WERI-Rb-1 (cell line): Measurements from ENCODE around the gene B3GNT3.
"Not testable (repeated sequence)": the region's sequence is repeated elsewhere in the genome, so short reads cannot be mapped to it uniquely, and the experiment has no call there.

Experiments used
- DNase-seq: peaks from one replicate; pipeline ENCODE4 v3.0.0-alpha.2; 2020
- H3K27ac ChIP-seq: fragments of 250-450 bp; sonication (Bioruptor Pico); 2 replicates; pipeline ENCODE4 v1.5.1; 2020; ENCODE audit warnings: mild to moderate bottlenecking, moderate library complexity
- H3K27me3 ChIP-seq: fragments of 250-450 bp; sonication (Bioruptor Pico); 2 replicates; pipeline ENCODE4 v1.5.1; 2021; ENCODE audit warnings: mild to moderate bottlenecking, low read depth, moderate library complexity; ENCODE audit not compliant: insufficient read depth, severe bottlenecking
- H3K36me3 ChIP-seq: fragments of 250-450 bp; sonication (Bioruptor Pico); 2 replicates; pipeline ENCODE4 v1.5.1; 2020; ENCODE audit warnings: mild to moderate bottlenecking, moderate library complexity
- H3K4me3 ChIP-seq: 2 replicates; pipeline ENCODE4 v1.5.1; 2011; ENCODE audit warnings: low read depth, mild to moderate bottlenecking, control low read depth, low read length
- H3K9me3 ChIP-seq: fragments of 250-450 bp; sonication (Bioruptor Pico); 2 replicates; pipeline ENCODE4 v1.5.1; 2021; ENCODE audit warnings: mild to moderate bottlenecking, moderate library complexity; ENCODE audit not compliant: severe bottlenecking
- CTCF ChIP-seq: IDR thresholded peaks from 2 replicates; pipeline ENCODE4 v1.5.1; 2011; ENCODE audit warnings: low read depth, mild to moderate bottlenecking, control low read depth, inconsistent platforms, low read length

The B3GNT3 gene

DNA sequence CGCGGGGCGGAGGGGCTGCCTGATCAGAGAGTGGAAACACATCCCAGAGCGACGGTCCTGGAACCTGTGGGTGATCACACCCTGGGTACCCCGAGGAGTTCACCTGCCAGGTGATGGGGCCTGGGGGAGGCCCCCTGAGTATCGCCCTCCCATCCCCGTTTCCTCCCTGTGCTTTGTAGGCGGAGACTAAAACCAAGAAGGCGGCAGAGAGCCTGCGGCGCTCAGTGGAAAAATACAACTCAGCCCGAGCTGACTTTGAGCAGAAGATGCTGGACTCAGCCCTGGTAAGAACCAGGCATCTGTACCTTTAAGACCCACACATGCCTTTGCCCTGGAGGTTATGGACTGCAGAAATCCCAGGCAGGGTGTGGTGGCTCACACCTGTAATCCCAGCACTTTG lies 24.3 kb upstream of the B3GNT3 start:
- Histone ChIP-seq H3K27ac (no peak overlapping the region), H3K9me3 (no peaks in the 10 kb centered on the region), H3K27me3 (no peaks in the 10 kb centered on the region), H3K36me3 (peaks cover 9% of the 10 kb centered on the region), H3K4me3 (no peak overlapping the region)
- no peak for DNase-seq
- no peak for TF ChIP-seq CTCF

DNA sequence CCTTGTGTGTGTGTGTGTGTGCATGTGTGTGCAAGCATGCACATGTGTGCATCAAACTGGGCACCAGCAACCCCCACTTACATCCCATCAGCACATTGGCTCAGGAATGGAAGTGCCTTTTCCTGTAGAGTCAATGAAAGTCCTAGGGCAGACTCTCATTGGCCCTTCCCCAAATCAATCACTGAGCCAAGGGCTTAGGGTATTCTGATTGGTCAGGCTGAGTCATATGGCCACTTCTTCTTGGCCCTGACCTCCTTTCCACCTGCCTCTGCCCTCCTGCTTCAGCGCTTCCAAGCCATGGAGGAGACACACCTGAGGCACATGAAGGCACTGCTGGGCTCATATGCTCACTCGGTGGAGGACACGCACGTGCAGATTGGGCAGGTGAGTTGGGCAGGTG lies 22.8 kb upstream of the B3GNT3 start:
- no peak for DNase-seq
- no peak for TF ChIP-seq CTCF
- Histone ChIP-seq H3K27ac (no peak overlapping the region), H3K27me3 (no peaks in the 10 kb centered on the region), H3K4me3 (no peak overlapping the region), H3K9me3 (no peaks in the 10 kb centered on the region), H3K36me3 (peaks cover 9% of the 10 kb centered on the region)

GRCh38 chr19:17775245-17775927 lies 19.6 kb upstream of the B3GNT3 start:
- Histone ChIP-seq H3K9me3 (no peaks in the 10 kb centered on the region), H3K36me3 (peaks cover 7% of the 10 kb centered on the region), H3K27me3 (no peaks in the 10 kb centered on the region), H3K27ac (no peak overlapping the region), H3K4me3 (no peak overlapping the region)
- peak; percentile 37 for DNase-seq
- TF ChIP-seq CTCF, result peak; percentile 58

DNA sequence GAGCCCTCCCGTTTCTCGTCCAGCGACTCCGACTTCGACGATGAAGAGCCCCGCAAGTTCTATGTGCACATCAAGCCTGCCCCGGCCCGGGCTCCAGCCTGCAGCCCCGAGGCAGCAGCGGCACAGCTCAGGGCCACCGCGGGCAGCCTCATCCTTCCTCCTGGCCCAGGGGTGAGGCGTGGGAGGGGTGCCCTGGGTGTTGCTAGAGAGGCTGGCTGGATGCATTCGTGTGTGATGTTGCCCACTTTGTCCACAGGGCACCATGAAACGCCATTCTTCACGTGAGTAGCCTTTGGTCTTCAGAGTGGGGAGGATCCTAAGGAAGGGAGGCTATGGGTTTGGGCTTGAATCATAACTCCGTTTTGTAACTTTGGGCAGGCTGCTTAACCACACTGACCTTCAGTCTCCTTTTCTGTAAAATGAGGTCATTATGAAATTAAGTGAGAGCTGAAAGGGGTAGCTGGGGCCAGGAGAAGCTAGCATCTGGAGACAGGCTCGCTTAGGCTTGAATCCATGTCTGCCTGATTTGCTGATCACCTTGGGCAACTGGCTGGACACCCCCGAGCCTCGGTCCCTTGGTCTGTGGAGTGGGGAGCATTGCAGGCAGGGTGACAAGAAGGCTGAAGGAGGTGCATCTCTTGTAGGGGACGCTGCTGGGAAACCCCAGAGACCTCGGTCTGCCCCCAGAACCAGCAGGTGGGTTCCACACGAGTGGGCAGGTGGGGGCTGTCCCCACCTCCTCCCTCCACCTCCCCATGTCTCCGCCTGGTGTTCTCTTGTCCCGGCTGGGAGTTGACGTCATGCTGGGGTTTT lies 18.7 kb upstream of the B3GNT3 start:
- no peak for DNase-seq
- Histone ChIP-seq H3K27me3 (no peaks in the 10 kb centered on the region), H3K9me3 (no peaks in the 10 kb centered on the region), H3K4me3 (no peak overlapping the region), H3K27ac (no peak overlapping the region), H3K36me3 (peaks cover 7% of the 10 kb centered on the region)
- no peak for TF ChIP-seq CTCF

GRCh38 chr19:17777840-17778239 lies 17.1 kb upstream of the B3GNT3 start:
- H3K9me3 ChIP-seq, result not testable (repeated sequence)

GRCh38 chr19:17778251-17778967 lies 16.5 kb upstream of the B3GNT3 start:
- Histone ChIP-seq H3K36me3 (no peaks in the 10 kb centered on the region), H3K4me3 (no peak overlapping the region), H3K27ac (no peak overlapping the region), H3K9me3 (no peaks in the 10 kb centered on the region), H3K27me3 (no peaks in the 10 kb centered on the region)
- DNase-seq, result peak; percentile 54
- TF ChIP-seq CTCF, result no peak

More at GRCh38 chr19:17777840-17778239, 17.1 kb upstream of the B3GNT3 start:
- H3K4me3 ChIP-seq, H3K27ac ChIP-seq, H3K36me3 ChIP-seq, DNase-seq, H3K27me3 ChIP-seq: not testable (repeated sequence)
